GM21526 (cell line): ENCODE data around the gene EFNA4.
"Not testable (repeated sequence)": the region's sequence is repeated elsewhere in the genome, so short reads cannot be mapped to it uniquely, and the experiment has no call there.

ENCODE experiments used
- ATAC-seq: cut with Tn5 transposase; IDR thresholded peaks from one replicate; pipeline ENCODE4 v1.9.1; 2021; ENCODE audit warnings: moderate library complexity; ENCODE audit not compliant: unreplicated experiment, low FRiP score

EFNA4 gene

GRCh38 chr1:155113450-155113980 lies 50.0 kb downstream of the EFNA4 start:
- no peak for ATAC-seq

- ATAC-seq: no peak
Observed at GRCh38 chr1:155116113-155116764, 52.7 kb downstream of the EFNA4 start.

GRCh38 chr1:155117610-155118009 lies 54.1 kb downstream of the EFNA4 start:
- no peak for ATAC-seq

- ATAC-seq: not testable (repeated sequence)
Observed at GRCh38 chr1:155118090-155118489, 54.5 kb downstream of the EFNA4 start.
